Subcutaneous abdominal adipose tissue (tissue), 5 donors: ENCODE measurements around the gene TENT4A.
"Not testable (repeated sequence)": the region's sequence is repeated elsewhere in the genome, so short reads cannot be mapped to it uniquely, and the experiment has no call there.

Experiments
- H3K27ac ChIP-seq: one replicate; pipeline ENCODE4 v1.7.0; 2013; ENCODE audit warnings: low read depth, mild to moderate bottlenecking, inconsistent platforms, low read length, moderate library complexity
- H3K27me3 ChIP-seq, 5 donors: one replicate each; pipeline ENCODE4 v1.7.0; 2013; ENCODE audit warnings: low read length in 5 of 5, inconsistent platforms in 1 of 5; ENCODE audit not compliant: control insufficient read depth in 5 of 5, insufficient read depth in 4 of 5
- H3K36me3 ChIP-seq, 5 donors: one replicate each; pipeline ENCODE4 v1.7.0; 2013; ENCODE audit warnings: low read length in 5 of 5; ENCODE audit not compliant: control insufficient read depth in 5 of 5, insufficient read depth in 5 of 5
- H3K4me1 ChIP-seq, 5 donors: one replicate each; pipeline ENCODE4 v1.7.0; 2013; ENCODE audit warnings: low read length in 5 of 5, mild to moderate bottlenecking in 3 of 5, moderate library complexity in 1 of 5; ENCODE audit not compliant: control insufficient read depth in 5 of 5, insufficient read depth in 5 of 5
- H3K4me3 ChIP-seq, 5 donors: one replicate each; pipeline ENCODE4 v1.7.0; 2013; ENCODE audit warnings: low read length in 5 of 5, low read depth in 1 of 5
- H3K9ac ChIP-seq, 5 donors: one replicate each; pipeline ENCODE4 v1.7.0; 2013; ENCODE audit warnings: low read length in 5 of 5, mild to moderate bottlenecking in 4 of 5, moderate library complexity in 3 of 5
- H3K9me3 ChIP-seq, 5 donors: one replicate each; pipeline ENCODE4 v1.7.0; 2013; ENCODE audit warnings: low read length in 5 of 5; ENCODE audit not compliant: control insufficient read depth in 5 of 5
- donor health status: healthy.
- donor health status: healthy.
- donor health status: healthy.
- donor health status: healthy.
- donor health status: healthy.

The TENT4A gene

GRCh38 chr5:6713274-6714225 is at the start of gene TENT4A:
Gene TENT4A (plus strand): TSS chr5:6713432. CDS start chr5:6713984, 552 bp downstream.
- Histone ChIP-seq H3K27ac (peak within 1 kb of the TSS; percentile 97), H3K9ac (peak within 1 kb of the TSS; percentile 48 to 95 (median 85)), H3K36me3 (peaks cover 0 to 4% (median 0%) of the 10 kb centered on the region in 5 donors), H3K4me3 (peak within 1 kb of the TSS in 4 of 5 donors; percentile 79 to 85 (median 81)), H3K27me3 (no peaks in the 10 kb centered on the region), H3K9me3 (no peaks in the 10 kb centered on the region), H3K4me1 (peaks cover 23 to 52% (median 47%) of the 10 kb centered on the region in 5 donors)

GRCh38 chr5:6666762-6667161 is 46.5 kb upstream of the TENT4A start:
- no peak overlapping the region for H3K9ac ChIP-seq
- no peaks in the 10 kb centered on the region for H3K27me3 ChIP-seq
- no peak overlapping the region for H3K4me3 ChIP-seq
- H3K9me3 ChIP-seq = peaks cover 0 to 2% (median 0%) of the 10 kb centered on the region in 5 donors
- H3K36me3 ChIP-seq = peaks cover 3 to 38% (median 10%) of the 10 kb centered on the region in 5 donors
- no peaks in the 10 kb centered on the region for H3K4me1 ChIP-seq
- H3K27ac ChIP-seq = no peak overlapping the region

- H3K27ac ChIP-seq = no peak overlapping the region
- H3K4me3 ChIP-seq = no peak overlapping the region
- H3K27me3 ChIP-seq = no peaks in the 10 kb centered on the region
- peaks cover 0 to 2% (median 0%) of the 10 kb centered on the region in 5 donors for H3K9me3 ChIP-seq
- peaks cover 3 to 38% (median 10%) of the 10 kb centered on the region in 5 donors for H3K36me3 ChIP-seq
- no peaks in the 10 kb centered on the region for H3K4me1 ChIP-seq
- no peak overlapping the region for H3K9ac ChIP-seq
Measured at GRCh38 chr5:6667648-6668047, 45.6 kb upstream of the TENT4A start.

GRCh38 chr5:6668717-6669116 is 44.5 kb upstream of the TENT4A start:
- H3K4me3 ChIP-seq, H3K9ac ChIP-seq, H3K4me1 ChIP-seq, H3K9me3 ChIP-seq, H3K27me3 ChIP-seq, H3K27ac ChIP-seq: not testable (repeated sequence)
- peaks cover 3 to 34% (median 6%) of the 10 kb centered on the region in 5 donors for H3K36me3 ChIP-seq

- no peak overlapping the region for H3K9ac ChIP-seq
- H3K27me3 ChIP-seq = no peaks in the 10 kb centered on the region
- no peak overlapping the region for H3K27ac ChIP-seq
- peaks cover 0 to 2% (median 0%) of the 10 kb centered on the region in 5 donors for H3K9me3 ChIP-seq
- H3K4me3 ChIP-seq = no peak overlapping the region
- H3K4me1 ChIP-seq = no peaks in the 10 kb centered on the region
- H3K36me3 ChIP-seq = peaks cover 0 to 12% (median 6%) of the 10 kb centered on the region in 5 donors
Measured at GRCh38 chr5:6673031-6673430, 40.2 kb upstream of the TENT4A start.

- H3K9me3 ChIP-seq = peaks cover 0 to 2% (median 0%) of the 10 kb centered on the region in 5 donors
- H3K4me3 ChIP-seq = no peak overlapping the region
- no peaks in the 10 kb centered on the region for H3K27me3 ChIP-seq
Measured at GRCh38 chr5:6673963-6674362, 39.3 kb upstream of the TENT4A start.

GRCh38 chr5:6674421-6674820 is 38.8 kb upstream of the TENT4A start:
- Histone ChIP-seq H3K36me3 (peaks cover 0 to 9% (median 6%) of the 10 kb centered on the region in 5 donors), H3K4me3 (no peak overlapping the region), H3K27me3 (no peaks in the 10 kb centered on the region), H3K4me1 (no peaks in the 10 kb centered on the region), H3K27ac (no peak overlapping the region), H3K9ac (no peak overlapping the region), H3K9me3 (peaks cover 0 to 2% (median 0%) of the 10 kb centered on the region in 5 donors)

More at GRCh38 chr5:6673963-6674362, 39.3 kb upstream of the TENT4A start:
- H3K36me3 ChIP-seq = peaks cover 0 to 9% (median 6%) of the 10 kb centered on the region in 5 donors
- no peak overlapping the region for H3K27ac ChIP-seq
- no peaks in the 10 kb centered on the region for H3K4me1 ChIP-seq
- H3K9ac ChIP-seq = no peak overlapping the region

GRCh38 chr5:6674886-6675285 is 38.3 kb upstream of the TENT4A start:
- no peaks in the 10 kb centered on the region for H3K27me3 ChIP-seq
- peaks cover 0 to 2% (median 0%) of the 10 kb centered on the region in 5 donors for H3K9me3 ChIP-seq
- H3K4me3 ChIP-seq = no peak overlapping the region
- H3K4me1 ChIP-seq = no peaks in the 10 kb centered on the region
- no peak overlapping the region for H3K9ac ChIP-seq
- H3K36me3 ChIP-seq = peaks cover 0 to 6% (median 6%) of the 10 kb centered on the region in 5 donors
- no peak overlapping the region for H3K27ac ChIP-seq

GRCh38 chr5:6675784-6676491 is 37.3 kb upstream of the TENT4A start:
- Histone ChIP-seq H3K9ac (no peak overlapping the region), H3K4me3 (no peak overlapping the region), H3K4me1 (no peaks in the 10 kb centered on the region), H3K27me3 (peaks cover 0 to 6% (median 0%) of the 10 kb centered on the region in 5 donors), H3K9me3 (no peaks in the 10 kb centered on the region), H3K27ac (no peak overlapping the region), H3K36me3 (no peaks in the 10 kb centered on the region)

- no peaks in the 10 kb centered on the region for H3K4me1 ChIP-seq
- no peak overlapping the region for H3K4me3 ChIP-seq
- H3K36me3 ChIP-seq = no peaks in the 10 kb centered on the region
- no peak overlapping the region for H3K9ac ChIP-seq
- H3K27me3 ChIP-seq = peaks cover 0 to 8% (median 0%) of the 10 kb centered on the region in 5 donors
- no peaks in the 10 kb centered on the region for H3K9me3 ChIP-seq
- H3K27ac ChIP-seq = no peak overlapping the region
Measured at GRCh38 chr5:6676702-6677101, 36.5 kb upstream of the TENT4A start.
